Small intestine (tissue), 7 donors: Measurements from ENCODE around the gene NUDT7. TPM values are rescaled to one million over a fixed set of nuclear protein-coding genes. Genes with fewer than 3 reads are reported as not detected.

Experiments
- DNase-seq, 2 donors: peaks; one replicate each; pipeline versions ENCODE4 v3.0.0 to v3.0.0-alpha.2; 2013
- FAIRE-seq: peaks from 2 replicates; lab custom pipeline; 2012; peaks lifted over from hg19 to GRCh38; lab: Jason Lieb, UNC
- H3K27ac ChIP-seq, 3 donors: one replicate each; pipeline ENCODE4 v1.5.1; 2013; ENCODE audit warnings: low read length in 2 of 3, mild to moderate bottlenecking in 2 of 3, control low read depth in 1 of 3, inconsistent platforms in 1 of 3, low read depth in 1 of 3, moderate library complexity in 1 of 3
- H3K27me3 ChIP-seq, 3 donors: one replicate each; pipeline ENCODE4 v1.6.1; 2013; ENCODE audit warnings: low read length in 3 of 3, inconsistent platforms in 1 of 3; ENCODE audit not compliant: control insufficient read depth in 3 of 3, insufficient read depth in 3 of 3
- H3K36me3 ChIP-seq, 3 donors: one replicate each; pipeline ENCODE4 v1.6.1; 2013; ENCODE audit warnings: low read length in 3 of 3, inconsistent platforms in 1 of 3, low read depth in 1 of 3, mild to moderate bottlenecking in 1 of 3, moderate library complexity in 1 of 3; ENCODE audit not compliant: control insufficient read depth in 3 of 3, insufficient read depth in 2 of 3
- H3K4me1 ChIP-seq, 3 donors: one replicate each; pipeline ENCODE4 v1.6.1; 2013; ENCODE audit warnings: low read length in 2 of 3, inconsistent platforms in 1 of 3, low read depth in 1 of 3, mild to moderate bottlenecking in 1 of 3, moderate library complexity in 1 of 3; ENCODE audit not compliant: control insufficient read depth in 3 of 3, insufficient read depth in 2 of 3
- H3K4me3 ChIP-seq, 3 donors: one replicate each; pipeline ENCODE4 v1.5.1; 2013; ENCODE audit warnings: low read length in 3 of 3, control low read depth in 1 of 3, inconsistent platforms in 1 of 3, low read depth in 1 of 3, mild to moderate bottlenecking in 1 of 3, moderate library complexity in 1 of 3
- H3K9me3 ChIP-seq, 2 donors: one replicate each; pipeline ENCODE4 v1.6.1; 2013; ENCODE audit warnings: low read depth in 1 of 2, low read length in 1 of 2; ENCODE audit not compliant: control insufficient read depth in 2 of 2, insufficient read depth in 1 of 2
- WGBS, 3 donors: extraction: QIAGEN DNeasy Blood & Tissue Kit; methylation state at CpG; one replicate each; pipeline ENCODE4 v1.1.7; 2013; 5-methylcytosine and 5-hydroxymethylcytosine counted together
- polyA plus RNA-seq, 4 donors: library from polyadenylated mRNA; stranded (reverse) in 3 of 4; unstranded in 1 of 4; fragments of 200-250 nt in 3 of 4; fragments of 120-200 nt in 1 of 4; gene quantifications; one replicate each; pipeline versions ENCODE4 v1.2.1 to v1.2.3, GENCODE V29; 2013
- donor health status: healthy with polysubstance abuse.
- donor health status: control.
- donor health status: control.
- donor health status: Bipolar disorder and iron deficiency.
- donor health status: healthy.

Gene NUDT7
- polyA plus RNA-seq, 4 donors: 8.4 to 18.1 (median 14.2) TPM

DNA sequence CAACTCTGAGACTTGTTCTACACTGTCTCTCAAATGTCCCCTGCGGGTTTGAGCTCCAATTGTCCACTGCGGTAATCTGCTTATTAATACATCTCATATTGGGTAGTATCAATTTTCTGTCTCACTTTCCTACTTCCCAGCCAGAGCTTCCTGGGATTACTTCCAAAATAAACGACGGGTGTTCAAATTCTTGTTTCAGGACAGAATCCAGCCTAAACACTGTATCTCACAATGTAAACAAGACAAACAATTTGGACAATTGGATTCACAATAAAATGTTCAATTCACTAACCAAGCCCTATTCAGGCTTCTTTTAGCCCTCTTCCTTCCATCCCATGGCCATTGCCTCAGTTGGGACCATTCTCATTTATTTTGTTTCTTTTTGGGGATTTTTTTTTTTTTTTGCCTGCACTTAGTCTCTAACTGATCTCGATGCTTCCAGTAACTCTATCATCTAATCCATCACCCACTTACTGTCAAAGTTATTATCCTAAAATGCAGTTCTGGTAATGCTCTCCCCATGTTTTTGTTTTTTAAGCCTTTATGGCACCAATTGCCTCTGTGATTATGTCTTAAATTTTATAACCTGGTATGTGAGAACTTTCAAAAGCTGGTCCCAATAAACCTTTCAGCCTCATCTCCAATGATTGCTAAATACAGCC lies 64.0 kb downstream of the NUDT7 start:
- H3K4me1 ChIP-seq: peaks cover 0 to 4% (median 0%) of the 10 kb centered on the region in 3 donors
- H3K27ac ChIP-seq: no peak overlapping the region
- 56 to 70% (median 67%) methylated on average over 5 of the region's 5 CpGs for WGBS, 3 donors
- no peak for FAIRE-seq
- H3K9me3 ChIP-seq: no peaks in the 10 kb centered on the region
- no peak for DNase-seq
- no peaks in the 10 kb centered on the region for H3K36me3 ChIP-seq
- H3K4me3 ChIP-seq: no peak overlapping the region
- peaks cover 0 to 41% (median 14%) of the 10 kb centered on the region in 3 donors for H3K27me3 ChIP-seq

DNA sequence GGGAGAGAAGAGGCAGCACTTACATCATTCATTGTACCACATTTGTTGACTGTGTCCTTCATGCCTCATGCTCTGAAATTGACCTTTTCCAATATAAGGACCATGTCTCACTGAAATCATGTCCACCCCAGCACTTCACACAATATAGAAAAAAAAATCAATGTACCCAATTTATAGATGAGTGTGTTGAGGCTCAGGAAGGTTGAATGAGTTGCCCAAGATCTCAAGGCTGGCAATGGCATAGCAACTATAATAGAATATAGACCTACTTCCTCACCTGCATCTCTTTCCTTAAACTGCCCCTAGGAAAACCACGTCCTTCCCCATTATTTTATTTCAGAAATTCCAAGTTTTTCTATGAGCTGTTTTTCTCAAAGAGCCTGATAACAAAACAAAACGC lies 65.1 kb downstream of the NUDT7 start:
- peaks cover 0 to 41% (median 14%) of the 10 kb centered on the region in 3 donors for H3K27me3 ChIP-seq
- H3K36me3 ChIP-seq: no peaks in the 10 kb centered on the region
- H3K9me3 ChIP-seq: no peaks in the 10 kb centered on the region
- DNase-seq (no peak), FAIRE-seq (no peak)
- WGBS, 3 donors: 40 to 57% (median 46%) methylated on average over 2 of the region's 2 CpGs
- H3K4me3 ChIP-seq: no peak overlapping the region
- no peak overlapping the region for H3K27ac ChIP-seq
- H3K4me1 ChIP-seq: peaks cover 0 to 4% (median 0%) of the 10 kb centered on the region in 3 donors

DNA sequence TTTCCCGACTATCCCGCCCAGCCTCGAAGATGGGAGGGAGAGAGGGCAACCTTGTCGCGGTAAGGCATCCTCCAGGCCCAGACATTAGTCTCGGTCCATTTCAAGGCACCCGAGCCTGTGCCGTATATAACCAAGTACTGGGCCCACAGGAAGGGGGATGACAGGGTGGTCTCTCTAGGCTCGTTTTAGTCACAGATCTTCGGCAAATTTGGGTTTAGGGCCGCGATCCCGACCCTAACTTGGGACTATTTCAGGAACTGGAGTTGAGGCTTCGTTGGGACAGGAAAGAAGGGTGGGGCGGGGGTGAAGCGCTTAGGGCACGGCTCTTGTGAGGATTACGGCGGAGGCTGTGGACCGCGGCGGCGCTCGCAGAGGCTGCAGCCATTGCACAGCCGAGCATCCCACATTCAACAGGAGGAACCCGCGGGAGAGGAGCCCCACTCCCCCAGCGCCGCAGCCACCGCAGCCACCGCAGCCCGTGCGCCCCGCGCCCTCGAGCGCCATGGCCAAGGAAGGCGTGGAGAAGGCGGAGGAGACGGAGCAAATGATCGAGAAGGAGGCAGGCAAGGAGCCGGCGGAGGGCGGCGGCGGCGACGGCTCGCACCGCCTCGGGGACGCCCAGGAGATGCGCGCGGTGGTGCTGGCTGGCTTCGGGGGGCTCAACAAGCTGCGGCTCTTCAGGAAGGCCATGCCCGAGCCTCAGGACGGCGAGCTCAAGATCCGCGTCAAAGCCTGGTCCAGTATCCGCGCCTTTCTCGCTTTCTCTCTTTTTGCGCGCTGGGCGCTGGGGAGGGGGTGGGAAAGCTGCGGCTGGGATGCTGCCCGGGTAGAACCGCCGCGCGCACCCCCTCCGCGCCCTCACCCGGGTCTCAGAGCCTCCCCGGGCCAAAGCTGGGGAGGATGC lies 66.1 kb downstream of the NUDT7 start, which contains the start of gene VAT1L:
TSS of gene VAT1L (plus strand) at position 384 of the 904 bp plus-strand sequence. CDS start at position 503, 119 bp downstream.
- peaks cover 0 to 4% (median 0%) of the 10 kb centered on the region in 3 donors for H3K4me1 ChIP-seq
- DNase-seq (peak in 1 of 2 donors; percentile 43), FAIRE-seq (no peak)
- 1 to 4% (median 4%) methylated on average over 71 to 78 of the region's 78 CpGs for WGBS, 3 donors
- H3K27ac ChIP-seq: no peak within 1 kb of the TSS
- peaks cover 0 to 41% (median 14%) of the 10 kb centered on the region in 3 donors for H3K27me3 ChIP-seq
- H3K4me3 ChIP-seq: peak within 1 kb of the TSS; percentile 1 to 41 (median 29)
- H3K9me3 ChIP-seq: no peaks in the 10 kb centered on the region
- no peaks in the 10 kb centered on the region for H3K36me3 ChIP-seq

DNA sequence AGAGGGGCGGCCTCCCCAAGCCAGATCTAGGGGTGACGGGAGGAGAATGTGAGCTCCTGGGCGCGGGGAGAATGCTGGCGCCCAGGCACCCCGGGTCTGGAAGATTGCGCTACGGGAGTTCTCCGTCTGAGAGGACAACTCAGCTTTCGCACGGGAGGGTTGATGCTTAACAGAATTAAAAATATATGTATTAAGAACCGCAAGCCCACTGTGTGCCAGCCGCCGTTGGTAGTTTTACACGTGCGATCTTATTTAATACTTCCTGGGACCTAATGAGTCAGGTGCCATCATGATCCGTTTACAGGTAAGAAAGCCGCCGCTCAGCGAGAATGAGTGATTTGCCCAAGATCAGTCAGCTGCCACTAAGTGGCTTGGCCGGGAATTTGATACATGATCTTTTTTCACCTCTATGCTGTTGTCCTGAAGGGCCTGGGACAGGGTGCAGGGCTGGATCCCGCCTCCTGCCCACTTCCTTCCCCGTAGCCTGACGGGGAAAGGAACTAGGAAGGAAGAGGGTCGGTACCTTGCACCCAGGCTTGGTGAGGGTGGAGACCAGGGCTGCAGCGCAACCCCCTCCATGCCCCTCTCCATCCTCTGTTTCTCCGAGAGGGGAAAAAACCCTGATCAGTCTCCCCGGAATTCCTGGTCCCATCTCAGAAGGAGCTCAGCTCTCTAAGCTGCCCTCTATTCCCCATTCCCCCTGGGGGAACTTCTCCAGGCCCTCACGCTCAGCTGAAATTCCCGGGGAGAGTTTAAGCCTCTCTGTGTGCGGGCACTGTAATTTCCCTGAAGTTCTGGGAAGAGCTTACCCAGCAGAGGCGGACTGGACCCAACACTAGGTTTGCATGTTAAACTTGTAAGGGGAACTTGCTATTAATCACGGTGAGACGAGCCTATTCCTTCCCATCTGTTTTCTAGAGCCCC lies 67.0 kb downstream of the NUDT7 start:
- 4 to 13% (median 10%) methylated on average over 34 of the region's 34 CpGs for WGBS, 3 donors
- no peaks in the 10 kb centered on the region for H3K36me3 ChIP-seq
- no peaks in the 10 kb centered on the region for H3K9me3 ChIP-seq
- H3K27me3 ChIP-seq: peaks cover 0 to 41% (median 14%) of the 10 kb centered on the region in 3 donors
- H3K27ac ChIP-seq: no peak overlapping the region
- no peak for DNase-seq
- H3K4me1 ChIP-seq: peaks cover 0 to 4% (median 0%) of the 10 kb centered on the region in 3 donors
- peak overlapping the region in 1 of 3 donors; percentile 41 for H3K4me3 ChIP-seq
- FAIRE-seq: no peak

DNA sequence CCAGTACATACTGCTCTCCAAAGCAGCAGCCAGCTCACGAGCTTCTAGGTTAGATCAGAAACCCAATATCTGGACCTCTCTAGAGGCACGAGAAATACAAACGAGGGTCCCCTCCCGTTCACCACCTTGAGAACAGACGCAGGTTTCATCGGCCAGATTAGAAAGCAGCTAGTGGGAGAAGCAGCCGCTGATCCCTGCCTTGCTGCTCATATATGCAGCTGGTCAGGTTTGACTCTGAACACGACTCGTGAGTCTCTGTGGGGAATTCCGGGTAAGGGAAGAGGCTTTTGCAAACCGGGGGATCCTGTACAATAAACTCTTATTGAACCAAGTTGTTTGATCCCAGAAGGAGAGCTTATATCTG lies 67.7 kb downstream of the NUDT7 start:
- H3K4me3 ChIP-seq: peak overlapping the region in 1 of 3 donors; percentile 41
- 17 to 27% (median 18%) methylated on average over 11 of the region's 11 CpGs for WGBS, 3 donors
- H3K27ac ChIP-seq: no peak overlapping the region
- H3K9me3 ChIP-seq: no peaks in the 10 kb centered on the region
- H3K27me3 ChIP-seq: peaks cover 0 to 41% (median 14%) of the 10 kb centered on the region in 3 donors
- no peak for DNase-seq
- no peaks in the 10 kb centered on the region for H3K36me3 ChIP-seq
- H3K4me1 ChIP-seq: peaks cover 0 to 4% (median 0%) of the 10 kb centered on the region in 3 donors
- FAIRE-seq: no peak

DNA sequence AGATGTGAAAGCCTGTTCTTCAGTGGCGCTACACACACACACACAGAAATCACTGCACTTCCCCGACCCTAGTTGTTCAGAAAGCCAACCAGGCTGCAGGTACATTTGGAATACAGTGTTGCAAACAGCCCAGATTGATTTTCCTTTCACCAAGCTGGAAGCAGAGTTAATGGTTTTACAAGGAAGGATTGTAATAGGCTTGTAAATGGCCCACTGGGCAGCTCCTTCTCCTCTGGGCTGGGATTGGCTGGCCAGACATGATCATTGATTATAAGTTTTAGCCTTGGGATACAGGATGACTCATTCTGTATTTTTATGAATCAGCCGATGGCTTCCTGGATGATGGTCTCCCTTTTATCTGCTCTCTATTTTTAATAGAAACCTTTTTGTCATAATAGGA lies 68.6 kb downstream of the NUDT7 start:
- Histone ChIP-seq H3K27me3 (peaks cover 0 to 41% (median 14%) of the 10 kb centered on the region in 3 donors), H3K36me3 (no peaks in the 10 kb centered on the region), H3K4me1 (peaks cover 0 to 4% (median 0%) of the 10 kb centered on the region in 3 donors), H3K9me3 (no peaks in the 10 kb centered on the region), H3K4me3 (no peak overlapping the region), H3K27ac (no peak overlapping the region)
- WGBS, 3 donors: 31 to 57% (median 40%) methylated on average over 3 of the region's 3 CpGs
- no peak for DNase-seq
- no peak for FAIRE-seq
